GM10847 (cell line): ENCODE measurements around the gene NEB.

ENCODE experiments used
- POLR2A ChIP-seq: IDR thresholded peaks from 2 replicates; pipeline ENCODE4 v1.6.1; 2011; ENCODE audit not compliant: insufficient read length; ENCODE audit errors: extremely low read depth

The NEB gene

GRCh38 chr2:151650456-151650855, 83.8 kb downstream of the NEB start:
- no peak for TF ChIP-seq POLR2A

GRCh38 chr2:151649966-151650365, 84.3 kb downstream of the NEB start:
- TF ChIP-seq POLR2A = no peak

- TF ChIP-seq POLR2A = no peak
Measured at GRCh38 chr2:151649400-151649799, 84.9 kb downstream of the NEB start.

GRCh38 chr2:151644580-151644979, 89.7 kb downstream of the NEB start:
- no peak for TF ChIP-seq POLR2A

GRCh38 chr2:151640087-151640486, 94.2 kb downstream of the NEB start:
- no peak for TF ChIP-seq POLR2A

GRCh38 chr2:151638990-151639389, 95.3 kb downstream of the NEB start:
- TF ChIP-seq POLR2A = no peak

- no peak for TF ChIP-seq POLR2A
Measured at GRCh38 chr2:151638191-151638933, 95.9 kb downstream of the NEB start.

GRCh38 chr2:151637271-151637781, 97.0 kb downstream of the NEB start:
- TF ChIP-seq POLR2A = no peak

- no peak for TF ChIP-seq POLR2A
Measured at GRCh38 chr2:151634736-151635467, 99.4 kb downstream of the NEB start.

GRCh38 chr2:151632993-151633565, 101.2 kb downstream of the NEB start:
- no peak for TF ChIP-seq POLR2A

- no peak for TF ChIP-seq POLR2A
Measured at GRCh38 chr2:151630372-151630771, 103.9 kb downstream of the NEB start.

GRCh38 chr2:151627353-151627752, 106.9 kb downstream of the NEB start:
- no peak for TF ChIP-seq POLR2A

- no peak for TF ChIP-seq POLR2A
Measured at GRCh38 chr2:151624271-151624670, 110.0 kb downstream of the NEB start.

- TF ChIP-seq POLR2A = no peak
Measured at GRCh38 chr2:151623631-151624030, 110.6 kb downstream of the NEB start.

GRCh38 chr2:151620761-151621160, 113.5 kb downstream of the NEB start:
- TF ChIP-seq POLR2A = no peak
